Endothelial cell of coronary artery (primary cell): ENCODE measurements around the gene GSG1L. TPM values are rescaled to one million over a fixed set of nuclear protein-coding genes. Genes with fewer than 3 reads are reported as not detected.

Experiments
- total RNA-seq: library from RNA; depleted of rRNA; stranded (reverse); fragments of >200 nt; gene quantifications from 2 replicates; pipeline ENCODE4 v1.2.3, GENCODE V29; 2014

GSG1L gene
- total RNA-seq = not detected in 2 replicates

DNA sequence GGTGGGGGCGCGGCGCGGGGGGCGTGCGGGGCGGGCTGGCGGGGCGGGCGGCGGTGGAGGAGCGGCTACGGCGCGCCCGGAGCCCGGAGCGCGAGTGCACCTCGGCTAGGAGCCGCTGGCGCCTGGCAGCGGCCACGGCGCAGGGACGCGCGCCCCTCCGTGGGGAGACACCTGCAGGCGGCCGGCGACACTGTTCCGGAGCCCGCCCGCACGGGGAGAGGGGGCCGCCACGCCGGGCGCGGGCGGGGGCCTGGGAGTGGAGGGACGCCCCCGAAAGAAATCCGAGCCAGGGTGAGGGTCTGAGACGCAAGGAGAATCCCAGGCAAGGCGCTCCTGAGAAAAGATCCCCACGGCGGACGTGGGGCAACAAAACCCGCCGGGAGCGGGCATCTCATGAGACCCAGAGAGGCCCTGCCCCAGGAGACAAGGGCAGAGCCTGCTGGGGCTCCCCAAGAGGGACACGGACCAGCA lies at the start of gene GSG1L:
Gene GSG1L, minus strand, starts transcription at position 124 of the 471 bp plus-strand sequence. CDS start 290 bp downstream, outside the sequence.

Other genes with a start within 250 kb of the GSG1L start
- gene XPO6, start 148.3 kb upstream of the GSG1L start, total RNA-seq = 63.1 and 80.4 TPM in 2 replicates
- 0.09 TPM in 2 replicates for gene SBK1, start 228.8 kb upstream of the GSG1L start, total RNA-seq